ENCODE measurements around the gene SPEN.

The SPEN gene

DNA sequence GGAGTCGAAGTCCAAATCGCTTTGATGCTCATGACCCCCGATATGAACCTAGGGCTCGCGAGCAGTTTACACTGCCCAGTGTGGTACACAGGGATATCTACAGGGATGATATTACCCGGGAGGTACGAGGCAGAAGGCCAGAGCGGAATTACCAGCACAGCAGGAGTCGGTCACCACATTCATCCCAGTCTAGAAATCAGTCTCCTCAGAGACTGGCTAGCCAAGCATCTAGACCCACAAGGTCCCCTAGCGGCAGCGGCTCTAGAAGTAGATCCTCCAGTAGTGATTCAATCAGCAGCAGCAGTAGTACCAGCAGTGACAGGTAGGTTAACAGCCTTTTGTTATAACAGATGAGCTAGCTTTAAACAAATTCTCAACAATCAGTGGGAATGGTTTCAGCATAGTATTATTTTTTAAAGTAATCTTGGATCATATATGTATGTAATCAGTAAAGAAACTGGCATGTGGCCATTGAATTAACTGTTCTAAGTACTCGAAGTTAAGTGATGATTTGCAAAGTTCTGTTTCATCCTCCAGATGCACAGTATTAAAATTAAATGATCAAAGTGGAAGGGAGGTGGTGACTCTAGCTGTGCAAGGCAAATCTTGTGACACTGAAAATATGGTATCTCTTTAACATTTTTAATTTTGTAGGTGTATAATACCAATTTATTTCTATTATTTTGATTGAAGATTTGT is 29.0 kb downstream of the SPEN start:
- peak; percentile 19 for DNase-seq (ENCODE audit: low read depth)
- TF ChIP-seq, protein P1, sequence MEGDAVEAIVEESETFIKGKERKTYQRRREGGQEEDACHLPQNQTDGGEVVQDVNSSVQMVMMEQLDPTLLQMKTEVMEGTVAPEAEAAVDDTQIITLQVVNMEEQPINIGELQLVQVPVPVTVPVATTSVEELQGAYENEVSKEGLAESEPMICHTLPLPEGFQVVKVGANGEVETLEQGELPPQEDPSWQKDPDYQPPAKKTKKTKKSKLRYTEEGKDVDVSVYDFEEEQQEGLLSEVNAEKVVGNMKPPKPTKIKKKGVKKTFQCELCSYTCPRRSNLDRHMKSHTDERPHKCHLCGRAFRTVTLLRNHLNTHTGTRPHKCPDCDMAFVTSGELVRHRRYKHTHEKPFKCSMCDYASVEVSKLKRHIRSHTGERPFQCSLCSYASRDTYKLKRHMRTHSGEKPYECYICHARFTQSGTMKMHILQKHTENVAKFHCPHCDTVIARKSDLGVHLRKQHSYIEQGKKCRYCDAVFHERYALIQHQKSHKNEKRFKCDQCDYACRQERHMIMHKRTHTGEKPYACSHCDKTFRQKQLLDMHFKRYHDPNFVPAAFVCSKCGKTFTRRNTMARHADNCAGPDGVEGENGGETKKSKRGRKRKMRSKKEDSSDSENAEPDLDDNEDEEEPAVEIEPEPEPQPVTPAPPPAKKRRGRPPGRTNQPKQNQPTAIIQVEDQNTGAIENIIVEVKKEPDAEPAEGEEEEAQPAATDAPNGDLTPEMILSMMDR (IDR thresholded peaks at IDR 0.05; ENCODE audit: low read length, missing control alignments), result peak; percentile 20
- no peak overlapping the region for H3K4me3 ChIP-seq (replicated peaks; ENCODE audit: low read depth, low read length)

DNA sequence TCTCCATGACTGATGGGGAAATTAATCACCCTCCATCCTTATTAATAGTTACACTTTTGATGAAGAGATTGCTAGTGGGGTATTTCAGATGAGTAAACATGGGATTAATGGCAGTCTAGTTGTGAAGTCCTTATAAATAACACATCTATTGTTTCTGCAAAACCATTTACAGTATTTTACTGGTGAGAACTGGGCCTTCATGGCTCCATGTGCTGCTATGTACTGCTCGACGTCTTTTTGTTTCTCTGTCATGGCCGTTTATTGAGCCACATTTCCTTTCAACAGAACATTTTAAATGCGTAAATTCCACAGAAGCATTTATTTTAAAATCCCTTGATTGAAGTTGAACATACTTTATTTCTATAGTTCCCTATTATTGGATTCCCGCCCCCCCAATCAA is 34.5 kb downstream of the SPEN start:
- DNase-seq (ENCODE audit: low read depth), result no peak
- TF ChIP-seq, protein P1 (IDR thresholded peaks at IDR 0.05; ENCODE audit: low read length, missing control alignments), result no peak
- H3K4me3 ChIP-seq (replicated peaks; ENCODE audit: low read depth, low read length), result no peak overlapping the region

DNA sequence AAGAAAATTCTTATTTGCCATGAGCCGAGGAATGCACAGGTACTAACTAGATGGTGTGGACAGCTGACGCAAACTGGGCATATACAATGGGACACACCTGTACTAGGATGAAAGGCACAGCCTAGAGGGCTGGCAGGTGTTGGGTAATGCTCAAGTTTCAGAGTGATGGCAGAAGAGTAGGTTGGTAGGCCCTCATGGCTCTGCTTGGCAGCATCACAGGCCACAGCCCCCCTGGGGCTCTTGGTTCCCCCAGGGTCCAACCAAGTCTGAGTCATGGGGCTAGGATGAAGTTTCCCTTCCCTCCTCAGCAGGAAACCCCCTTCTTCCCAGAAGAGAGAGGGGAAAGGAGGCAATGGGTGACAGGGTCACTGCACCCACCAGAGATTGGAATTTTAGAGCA is 35.2 kb downstream of the SPEN start:
- TF ChIP-seq, protein P1 (IDR thresholded peaks at IDR 0.05; ENCODE audit: low read length, missing control alignments), result no peak
- H3K4me3 ChIP-seq (replicated peaks; ENCODE audit: low read depth, low read length), result no peak overlapping the region
- no peak for DNase-seq (ENCODE audit: low read depth)

DNA sequence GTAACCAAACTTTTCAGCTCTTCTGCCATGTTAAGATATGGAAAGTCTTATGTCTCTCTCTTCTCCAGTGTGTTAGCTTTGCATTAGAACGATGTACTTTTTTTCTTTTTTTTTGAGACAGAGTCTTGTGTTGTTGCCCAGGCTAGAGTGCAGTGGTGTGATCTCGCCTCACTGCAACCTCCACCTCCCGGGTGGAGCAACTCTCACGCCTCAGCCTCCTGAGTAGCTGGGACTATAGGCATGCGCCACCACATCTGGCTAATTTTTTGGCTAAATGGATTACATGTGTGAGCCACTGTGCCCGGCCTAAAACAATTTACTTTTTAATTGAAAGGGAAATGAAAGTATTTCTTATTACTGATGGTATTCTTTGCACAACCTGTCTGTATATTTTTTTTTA is 35.8 kb downstream of the SPEN start:
- DNase-seq (ENCODE audit: low read depth), result no peak
- TF ChIP-seq, protein P1 (IDR thresholded peaks at IDR 0.05; ENCODE audit: low read length, missing control alignments), result no peak
- no peak overlapping the region for H3K4me3 ChIP-seq (replicated peaks; ENCODE audit: low read depth, low read length)

DNA sequence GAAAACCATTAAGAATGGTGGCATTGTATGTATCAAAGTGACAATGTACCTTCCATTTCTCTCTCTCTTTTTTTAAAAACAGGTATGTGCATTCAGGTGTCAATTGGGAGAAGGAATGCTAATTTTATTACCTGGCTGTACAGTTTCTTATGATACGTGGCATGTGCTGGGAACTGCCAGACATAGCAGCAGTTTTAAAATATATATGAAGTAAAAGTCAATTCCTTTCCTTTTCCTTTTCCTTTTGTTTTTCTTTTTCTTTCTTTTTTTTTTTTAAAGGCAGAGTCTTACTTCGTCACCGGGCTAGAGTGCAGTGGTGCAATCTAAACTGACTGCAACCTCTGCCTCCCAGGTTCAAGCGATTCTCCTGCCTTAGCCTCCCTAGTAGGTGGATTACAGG is 37.0 kb downstream of the SPEN start:
- TF ChIP-seq, protein P1 (IDR thresholded peaks at IDR 0.05; ENCODE audit: low read length, missing control alignments), result no peak
- H3K4me3 ChIP-seq (replicated peaks; ENCODE audit: low read depth, low read length), result no peak overlapping the region
- DNase-seq (ENCODE audit: low read depth), result no peak

DNA sequence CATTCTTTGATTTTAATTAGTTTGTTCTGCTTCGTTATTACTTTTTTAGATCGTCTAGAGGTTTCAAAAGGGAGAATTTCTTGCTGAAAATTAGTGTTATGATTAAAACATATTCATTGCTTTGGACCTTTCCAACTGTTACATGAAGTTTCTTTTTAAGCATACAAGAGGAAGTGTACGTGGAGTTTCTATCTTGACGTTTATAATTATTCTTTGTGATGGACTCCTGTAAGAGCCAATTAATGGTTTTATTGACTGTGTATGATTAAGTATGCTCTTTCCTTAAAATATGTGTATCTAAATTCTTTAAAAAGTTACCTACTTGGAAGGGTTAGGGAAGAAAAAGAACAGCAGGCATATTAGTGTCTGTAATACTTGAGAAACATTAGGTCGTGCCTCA is 37.8 kb downstream of the SPEN start:
- TF ChIP-seq, protein P1 (IDR thresholded peaks at IDR 0.05; ENCODE audit: low read length, missing control alignments), result no peak
- H3K4me3 ChIP-seq (replicated peaks; ENCODE audit: low read depth, low read length), result peak overlapping the region; percentile 59
- DNase-seq (ENCODE audit: low read depth), result no peak
